GM19240 (cell line): ENCODE measurements around the gene PSMG4.
"Not testable (repeated sequence)": the region's sequence is repeated elsewhere in the genome, so short reads cannot be mapped to it uniquely, and the experiment has no call there.

Experiments used
- DNase-seq: peaks from one replicate; pipeline ENCODE4 v3.0.0; 2011; ENCODE audit warnings: low spot score; ENCODE audit not compliant: insufficient read length

Gene PSMG4

GRCh38 chr6:3230256-3230882 is 28.4 kb upstream of the PSMG4 start:
- DNase-seq, result no peak

GRCh38 chr6:3230900-3231246 is 27.9 kb upstream of the PSMG4 start:
- no peak for DNase-seq

- no peak for DNase-seq
Measured at GRCh38 chr6:3231247-3232016, 27.3 kb upstream of the PSMG4 start.

GRCh38 chr6:3232017-3232945 is 26.5 kb upstream of the PSMG4 start:
- DNase-seq, result no peak

- DNase-seq, result no peak
Measured at GRCh38 chr6:3233321-3233720, 25.4 kb upstream of the PSMG4 start.

- no peak for DNase-seq
Measured at GRCh38 chr6:3233904-3234303, 24.8 kb upstream of the PSMG4 start.

- DNase-seq, result no peak
Measured at GRCh38 chr6:3235486-3235885, 23.3 kb upstream of the PSMG4 start.

- DNase-seq, result no peak
Measured at GRCh38 chr6:3236005-3236404, 22.7 kb upstream of the PSMG4 start.

GRCh38 chr6:3237761-3238662 is 20.7 kb upstream of the PSMG4 start:
- no peak for DNase-seq

- DNase-seq, result no peak
Measured at GRCh38 chr6:3239110-3239830, 19.5 kb upstream of the PSMG4 start.

GRCh38 chr6:3240595-3240994 is 18.2 kb upstream of the PSMG4 start:
- no peak for DNase-seq

GRCh38 chr6:3241745-3242144 is 17.0 kb upstream of the PSMG4 start:
- not testable (repeated sequence) for DNase-seq

- DNase-seq, result no peak
Measured at GRCh38 chr6:3242768-3243167, 16.0 kb upstream of the PSMG4 start.

GRCh38 chr6:3244003-3244831 is 14.5 kb upstream of the PSMG4 start:
- DNase-seq, result no peak

GRCh38 chr6:3244832-3245161 is 13.9 kb upstream of the PSMG4 start:
- not testable (repeated sequence) for DNase-seq

GRCh38 chr6:3245216-3245615 is 13.5 kb upstream of the PSMG4 start:
- DNase-seq, result no peak

GRCh38 chr6:3247255-3248146 is 11.2 kb upstream of the PSMG4 start:
- no peak for DNase-seq

- DNase-seq, result no peak
Measured at GRCh38 chr6:3249821-3250220, 8.9 kb upstream of the PSMG4 start.

GRCh38 chr6:3250231-3250675 is 8.5 kb upstream of the PSMG4 start:
- DNase-seq, result no peak
